Activated naive CD4-positive, alpha-beta T cell treated with anti-CD3 and anti-CD28 coated beads, Interleukin-2, amount 50 U/mL, for 72 hours (primary cell): ENCODE data around the gene FMO5. TPM values are rescaled to one million over a fixed set of nuclear protein-coding genes. Genes with fewer than 3 reads are reported as not detected.

Source experiments
- total RNA-seq, 2 donors: library from RNA; stranded (reverse); gene quantifications; one replicate each; pipeline ENCODE4 v1.2.3, GENCODE V29; 2022

FMO5 gene
- total RNA-seq, 2 donors from 2014 or later = 0.23 to 0.45 TPM

Other genes with a start within 250 kb of the FMO5 start
- gene PRKAB2, start 52.9 kb downstream of the FMO5 start, total RNA-seq = 1 to 10 TPM in 1 of 2 donors, under 1 TPM in 1; 0.57 to 8.6 TPM
- 10 to 100 TPM; 25.7 to 69.0 TPM for gene CHD1L, start 17.3 kb upstream of the FMO5 start, total RNA-seq